ENCODE results near the gene CD177.
"Not testable (repeated sequence)": the region's sequence is repeated elsewhere in the genome, so short reads cannot be mapped to it uniquely, and the experiment has no call there.

GRCh38 chr19:43341098-43341497, 12.4 kb upstream of the CD177 start:
- not testable (repeated sequence) for TF ChIP-seq CTCF (IDR thresholded peaks at IDR 0.05; ENCODE audit: extremely low read depth in 1 of 2, insufficient read depth in 1 of 2, low read depth in 1 of 2, low read length in 2 of 2); POLR2AphosphoS5 (IDR thresholded peaks at IDR 0.05; ENCODE audit: insufficient read depth, low read depth, low read length); MAX (IDR thresholded peaks at IDR 0.05; ENCODE audit: insufficient read depth, insufficient read length); POLR2A (IDR thresholded peaks at IDR 0.05; ENCODE audit: low read depth, low read length); EZH2 (IDR thresholded peaks at IDR 0.05; ENCODE audit: borderline replicate concordance, low read depth, low read length, severe bottlenecking); GATA2 (IDR thresholded peaks at IDR 0.05; ENCODE audit: insufficient read depth, insufficient read length, low read depth, low read length)
